ENCODE results near the gene CD69.

DNA sequence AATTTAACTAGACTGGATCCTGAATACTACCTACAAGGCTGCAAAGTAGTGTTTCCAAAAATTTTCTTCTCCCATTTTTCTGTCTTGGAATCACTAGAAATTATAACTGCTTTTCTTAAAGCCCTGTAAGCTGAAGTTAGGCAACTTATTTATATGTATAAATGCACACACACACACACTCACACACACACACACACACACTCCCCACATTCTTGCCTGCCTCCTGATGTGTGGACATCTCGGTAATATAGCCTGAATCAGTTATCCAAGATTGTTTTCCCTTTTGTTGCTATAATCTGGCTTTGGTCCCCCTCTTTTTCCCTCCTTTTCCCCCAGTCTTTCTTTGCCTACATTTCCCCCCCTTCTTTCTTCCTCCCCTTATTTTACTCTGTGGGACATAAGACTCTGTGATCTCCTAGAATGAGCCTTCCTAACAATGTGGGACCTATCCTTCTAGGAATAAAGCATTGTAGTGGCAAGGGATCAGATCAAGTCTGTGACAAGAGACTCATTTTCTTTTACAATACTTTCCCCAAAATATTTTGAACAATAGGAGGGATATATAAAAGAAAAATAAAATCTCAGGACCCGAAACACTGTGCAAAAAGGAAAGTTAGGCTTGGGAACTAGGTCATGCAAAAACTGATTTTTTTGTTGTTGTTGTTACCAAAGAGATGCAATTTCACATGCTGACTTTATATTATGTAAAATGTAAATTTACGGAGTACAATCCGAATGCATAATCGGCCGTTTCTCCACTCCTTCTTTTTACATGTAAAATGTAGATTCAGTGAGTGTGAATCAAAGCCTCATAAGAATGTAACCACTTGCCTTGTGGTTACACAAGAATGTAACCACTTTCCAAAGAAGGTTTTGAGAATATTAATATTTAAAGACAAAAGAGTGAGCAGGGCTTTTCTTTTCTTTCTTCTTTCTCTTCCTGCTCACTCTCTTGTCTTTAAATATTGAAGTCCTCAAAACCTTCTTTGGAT, 26.3 kb upstream of the CD69 start:
- TF ChIP-seq, protein P1, sequence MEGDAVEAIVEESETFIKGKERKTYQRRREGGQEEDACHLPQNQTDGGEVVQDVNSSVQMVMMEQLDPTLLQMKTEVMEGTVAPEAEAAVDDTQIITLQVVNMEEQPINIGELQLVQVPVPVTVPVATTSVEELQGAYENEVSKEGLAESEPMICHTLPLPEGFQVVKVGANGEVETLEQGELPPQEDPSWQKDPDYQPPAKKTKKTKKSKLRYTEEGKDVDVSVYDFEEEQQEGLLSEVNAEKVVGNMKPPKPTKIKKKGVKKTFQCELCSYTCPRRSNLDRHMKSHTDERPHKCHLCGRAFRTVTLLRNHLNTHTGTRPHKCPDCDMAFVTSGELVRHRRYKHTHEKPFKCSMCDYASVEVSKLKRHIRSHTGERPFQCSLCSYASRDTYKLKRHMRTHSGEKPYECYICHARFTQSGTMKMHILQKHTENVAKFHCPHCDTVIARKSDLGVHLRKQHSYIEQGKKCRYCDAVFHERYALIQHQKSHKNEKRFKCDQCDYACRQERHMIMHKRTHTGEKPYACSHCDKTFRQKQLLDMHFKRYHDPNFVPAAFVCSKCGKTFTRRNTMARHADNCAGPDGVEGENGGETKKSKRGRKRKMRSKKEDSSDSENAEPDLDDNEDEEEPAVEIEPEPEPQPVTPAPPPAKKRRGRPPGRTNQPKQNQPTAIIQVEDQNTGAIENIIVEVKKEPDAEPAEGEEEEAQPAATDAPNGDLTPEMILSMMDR (IDR thresholded peaks at IDR 0.05): no peak
- no peak for TF ChIP-seq EZH2 (IDR thresholded peaks at IDR 0.05; ENCODE audit: borderline replicate concordance, insufficient read depth, low read depth, low read length, poor library complexity, severe bottlenecking)
